ENCODE data around the gene ASB13. TPM values are rescaled to one million over a fixed set of nuclear protein-coding genes. Genes with fewer than 3 reads are reported as not detected.

The ASB13 gene
- total and polyA plus RNA-seq, 2 of the 13 experiments (the other 11 are each of a cell fraction or from before 2014, with no cell fraction given): 9.3 to 15.4 TPM

DNA sequence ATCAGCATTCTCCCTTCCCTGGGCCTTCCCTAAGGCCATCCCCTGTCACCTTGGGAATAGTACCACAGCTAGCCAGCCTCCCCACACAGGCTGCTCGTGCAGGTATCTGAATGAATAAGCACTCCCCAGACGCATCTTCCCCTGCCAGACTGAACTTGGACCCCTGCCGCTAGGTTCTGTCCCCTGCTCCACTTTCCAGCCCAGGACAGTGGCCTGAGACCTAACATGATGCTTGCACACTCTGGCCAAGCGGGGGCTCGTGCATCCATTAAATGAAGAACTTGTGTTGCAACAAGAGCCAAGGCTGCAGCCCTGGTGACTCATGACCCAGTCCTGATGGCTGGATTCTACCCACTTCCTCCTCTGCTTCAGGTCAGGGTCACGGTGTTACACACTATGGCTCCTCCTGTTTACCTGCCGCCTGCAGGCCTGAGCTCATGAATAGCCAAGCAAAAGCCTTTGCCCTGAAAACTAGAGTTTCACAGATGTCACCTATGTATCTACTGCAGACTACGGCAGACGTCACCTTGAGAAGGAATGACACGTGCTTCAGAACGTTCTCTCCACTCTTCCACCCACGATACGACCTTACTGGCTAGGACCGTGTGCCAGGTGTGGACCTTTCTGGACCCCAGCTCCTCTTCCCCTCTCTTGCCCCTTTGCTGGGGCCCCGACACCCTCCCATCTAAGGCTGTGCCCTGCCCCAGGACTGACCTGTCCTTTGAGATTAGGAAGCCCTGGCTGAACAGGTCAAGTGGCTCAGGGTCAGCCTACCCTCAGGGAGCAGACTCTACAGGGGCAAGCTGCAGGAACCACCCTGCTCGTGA, 6.5 kb downstream of the ASB13 start (continued):
- TF ChIP-seq NR1H2 (CRISPR knock-in tag; IDR thresholded peaks at IDR 0.05; ENCODE audit: borderline replicate concordance, low read depth): no peak; the same call in 1 of the 2 replicates
- no peak; the same call in 1 of the 2 replicates for TF ChIP-seq CHCHD3 (CRISPR knock-in tag; IDR thresholded peaks at IDR 0.05)
- TF ChIP-seq HNRNPUL1 (IDR thresholded peaks at IDR 0.05; ENCODE audit: low read depth, low read length): no peak
- TF ChIP-seq CENPT (CRISPR knock-in tag; IDR thresholded peaks at IDR 0.05; ENCODE audit: low read depth): no peak
- TF ChIP-seq, protein P1, sequence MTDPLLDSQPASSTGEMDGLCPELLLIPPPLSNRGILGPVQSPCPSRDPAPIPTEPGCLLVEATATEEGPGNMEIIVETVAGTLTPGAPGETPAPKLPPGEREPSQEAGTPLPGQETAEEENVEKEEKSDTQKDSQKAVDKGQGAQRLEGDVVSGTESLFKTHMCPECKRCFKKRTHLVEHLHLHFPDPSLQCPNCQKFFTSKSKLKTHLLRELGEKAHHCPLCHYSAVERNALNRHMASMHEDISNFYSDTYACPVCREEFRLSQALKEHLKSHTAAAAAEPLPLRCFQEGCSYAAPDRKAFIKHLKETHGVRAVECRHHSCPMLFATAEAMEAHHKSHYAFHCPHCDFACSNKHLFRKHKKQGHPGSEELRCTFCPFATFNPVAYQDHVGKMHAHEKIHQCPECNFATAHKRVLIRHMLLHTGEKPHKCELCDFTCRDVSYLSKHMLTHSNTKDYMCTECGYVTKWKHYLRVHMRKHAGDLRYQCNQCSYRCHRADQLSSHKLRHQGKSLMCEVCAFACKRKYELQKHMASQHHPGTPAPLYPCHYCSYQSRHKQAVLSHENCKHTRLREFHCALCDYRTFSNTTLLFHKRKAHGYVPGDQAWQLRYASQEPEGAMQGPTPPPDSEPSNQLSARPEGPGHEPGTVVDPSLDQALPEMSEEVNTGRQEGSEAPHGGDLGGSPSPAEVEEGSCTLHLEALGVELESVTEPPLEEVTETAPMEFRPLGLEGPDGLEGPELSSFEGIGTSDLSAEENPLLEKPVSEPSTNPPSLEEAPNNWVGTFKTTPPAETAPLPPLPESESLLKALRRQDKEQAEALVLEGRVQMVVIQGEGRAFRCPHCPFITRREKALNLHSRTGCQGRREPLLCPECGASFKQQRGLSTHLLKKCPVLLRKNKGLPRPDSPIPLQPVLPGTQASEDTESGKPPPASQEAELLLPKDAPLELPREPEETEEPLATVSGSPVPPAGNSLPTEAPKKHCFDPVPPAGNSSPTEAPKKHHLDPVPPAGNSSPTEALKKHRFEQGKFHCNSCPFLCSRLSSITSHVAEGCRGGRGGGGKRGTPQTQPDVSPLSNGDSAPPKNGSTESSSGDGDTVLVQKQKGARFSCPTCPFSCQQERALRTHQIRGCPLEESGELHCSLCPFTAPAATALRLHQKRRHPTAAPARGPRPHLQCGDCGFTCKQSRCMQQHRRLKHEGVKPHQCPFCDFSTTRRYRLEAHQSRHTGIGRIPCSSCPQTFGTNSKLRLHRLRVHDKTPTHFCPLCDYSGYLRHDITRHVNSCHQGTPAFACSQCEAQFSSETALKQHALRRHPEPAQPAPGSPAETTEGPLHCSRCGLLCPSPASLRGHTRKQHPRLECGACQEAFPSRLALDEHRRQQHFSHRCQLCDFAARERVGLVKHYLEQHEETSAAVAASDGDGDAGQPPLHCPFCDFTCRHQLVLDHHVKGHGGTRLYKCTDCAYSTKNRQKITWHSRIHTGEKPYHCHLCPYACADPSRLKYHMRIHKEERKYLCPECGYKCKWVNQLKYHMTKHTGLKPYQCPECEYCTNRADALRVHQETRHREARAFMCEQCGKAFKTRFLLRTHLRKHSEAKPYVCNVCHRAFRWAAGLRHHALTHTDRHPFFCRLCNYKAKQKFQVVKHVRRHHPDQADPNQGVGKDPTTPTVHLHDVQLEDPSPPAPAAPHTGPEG (CRISPR knock-in tag; IDR thresholded peaks at IDR 0.05): no peak
- peak; percentile 93 for TF ChIP-seq CEBPG (CRISPR knock-in tag; IDR thresholded peaks at IDR 0.05)
- no peak for TF ChIP-seq ZNF781 (CRISPR knock-in tag; IDR thresholded peaks at IDR 0.05; ENCODE audit: borderline replicate concordance, not compliant biosample characterization)
- TF ChIP-seq ZNF224 (CRISPR knock-in tag; IDR thresholded peaks at IDR 0.05): no peak
- TF ChIP-seq, protein P2, sequence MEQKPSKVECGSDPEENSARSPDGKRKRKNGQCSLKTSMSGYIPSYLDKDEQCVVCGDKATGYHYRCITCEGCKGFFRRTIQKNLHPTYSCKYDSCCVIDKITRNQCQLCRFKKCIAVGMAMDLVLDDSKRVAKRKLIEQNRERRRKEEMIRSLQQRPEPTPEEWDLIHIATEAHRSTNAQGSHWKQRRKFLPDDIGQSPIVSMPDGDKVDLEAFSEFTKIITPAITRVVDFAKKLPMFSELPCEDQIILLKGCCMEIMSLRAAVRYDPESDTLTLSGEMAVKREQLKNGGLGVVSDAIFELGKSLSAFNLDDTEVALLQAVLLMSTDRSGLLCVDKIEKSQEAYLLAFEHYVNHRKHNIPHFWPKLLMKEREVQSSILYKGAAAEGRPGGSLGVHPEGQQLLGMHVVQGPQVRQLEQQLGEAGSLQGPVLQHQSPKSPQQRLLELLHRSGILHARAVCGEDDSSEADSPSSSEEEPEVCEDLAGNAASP (CRISPR knock-in tag; IDR thresholded peaks at IDR 0.05; ENCODE audit: borderline replicate concordance): peak; percentile 90
- TF ChIP-seq, protein P3, sequence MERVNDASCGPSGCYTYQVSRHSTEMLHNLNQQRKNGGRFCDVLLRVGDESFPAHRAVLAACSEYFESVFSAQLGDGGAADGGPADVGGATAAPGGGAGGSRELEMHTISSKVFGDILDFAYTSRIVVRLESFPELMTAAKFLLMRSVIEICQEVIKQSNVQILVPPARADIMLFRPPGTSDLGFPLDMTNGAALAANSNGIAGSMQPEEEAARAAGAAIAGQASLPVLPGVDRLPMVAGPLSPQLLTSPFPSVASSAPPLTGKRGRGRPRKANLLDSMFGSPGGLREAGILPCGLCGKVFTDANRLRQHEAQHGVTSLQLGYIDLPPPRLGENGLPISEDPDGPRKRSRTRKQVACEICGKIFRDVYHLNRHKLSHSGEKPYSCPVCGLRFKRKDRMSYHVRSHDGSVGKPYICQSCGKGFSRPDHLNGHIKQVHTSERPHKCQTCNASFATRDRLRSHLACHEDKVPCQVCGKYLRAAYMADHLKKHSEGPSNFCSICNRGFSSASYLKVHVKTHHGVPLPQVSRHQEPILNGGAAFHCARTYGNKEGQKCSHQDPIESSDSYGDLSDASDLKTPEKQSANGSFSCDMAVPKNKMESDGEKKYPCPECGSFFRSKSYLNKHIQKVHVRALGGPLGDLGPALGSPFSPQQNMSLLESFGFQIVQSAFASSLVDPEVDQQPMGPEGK (CRISPR knock-in tag; IDR thresholded peaks at IDR 0.05): peak; percentile 76
- TF ChIP-seq, protein P4, sequence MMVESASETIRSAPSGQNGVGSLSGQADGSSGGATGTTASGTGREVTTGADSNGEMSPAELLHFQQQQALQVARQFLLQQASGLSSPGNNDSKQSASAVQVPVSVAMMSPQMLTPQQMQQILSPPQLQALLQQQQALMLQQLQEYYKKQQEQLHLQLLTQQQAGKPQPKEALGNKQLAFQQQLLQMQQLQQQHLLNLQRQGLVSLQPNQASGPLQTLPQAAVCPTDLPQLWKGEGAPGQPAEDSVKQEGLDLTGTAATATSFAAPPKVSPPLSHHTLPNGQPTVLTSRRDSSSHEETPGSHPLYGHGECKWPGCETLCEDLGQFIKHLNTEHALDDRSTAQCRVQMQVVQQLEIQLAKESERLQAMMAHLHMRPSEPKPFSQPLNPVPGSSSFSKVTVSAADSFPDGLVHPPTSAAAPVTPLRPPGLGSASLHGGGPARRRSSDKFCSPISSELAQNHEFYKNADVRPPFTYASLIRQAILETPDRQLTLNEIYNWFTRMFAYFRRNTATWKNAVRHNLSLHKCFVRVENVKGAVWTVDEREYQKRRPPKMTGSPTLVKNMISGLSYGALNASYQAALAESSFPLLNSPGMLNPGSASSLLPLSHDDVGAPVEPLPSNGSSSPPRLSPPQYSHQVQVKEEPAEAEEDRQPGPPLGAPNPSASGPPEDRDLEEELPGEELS (CRISPR knock-in tag; IDR thresholded peaks at IDR 0.05): peak; percentile 71
- no peak for TF ChIP-seq ZNF775 (CRISPR knock-in tag; IDR thresholded peaks at IDR 0.05; ENCODE audit: borderline replicate concordance)
- peak; percentile 90; the same call in 1 of the 2 replicates for TF ChIP-seq ZNF614 (CRISPR knock-in tag; IDR thresholded peaks at IDR 0.05; ENCODE audit: borderline replicate concordance)
- TF ChIP-seq ZNF788 (CRISPR knock-in tag; IDR thresholded peaks at IDR 0.05; ENCODE audit: borderline replicate concordance): peak; percentile 54
- no peak for TF ChIP-seq U2AF2 (IDR thresholded peaks at IDR 0.05; ENCODE audit: low read depth, low read length)
